Fibroblast of villous mesenchyme (primary cell): Measurements from ENCODE around the gene OR51E1. TPM values are rescaled to one million over a fixed set of nuclear protein-coding genes. Genes with fewer than 3 reads are reported as not detected.
A peak's percentile ranks its signal among the peaks of the same experiment; 100 is the strongest.

ENCODE experiments used
- DNase-seq: peaks from one replicate; pipeline ENCODE4 v3.0.0-alpha.2; 2010; ENCODE audit warnings: low read depth
- H3K4me3 ChIP-seq: 2 replicates; pipeline ENCODE4 v1.5.1; 2011; ENCODE audit warnings: low read depth, mild to moderate bottlenecking, low read length
- CTCF ChIP-seq: IDR thresholded peaks from 2 replicates; pipeline ENCODE4 v1.5.1; 2012; ENCODE audit warnings: low read depth, mild to moderate bottlenecking, low read length; ENCODE audit not compliant: insufficient read depth
- total RNA-seq: library from RNA; depleted of rRNA; stranded (reverse); fragments of >200 nt; gene quantifications from 2 replicates; pipeline ENCODE4 v1.2.3, GENCODE V29; 2012

Gene OR51E1
- total RNA-seq, 1 donor = not detected

GRCh38 chr11:4647766-4648165 is 4.0 kb downstream of the OR51E1 start:
- H3K4me3 ChIP-seq = no peak overlapping the region
- DNase-seq = peak; percentile 3
- no peak for TF ChIP-seq CTCF

GRCh38 chr11:4654635-4655369 is 11.0 kb downstream of the OR51E1 start:
- no peak for TF ChIP-seq CTCF
- DNase-seq = no peak
- no peak overlapping the region for H3K4me3 ChIP-seq

- no peak for TF ChIP-seq CTCF
- peak; percentile 11 for DNase-seq
Observed at GRCh38 chr11:4658629-4659445, 15.1 kb downstream of the OR51E1 start.

GRCh38 chr11:4662876-4663275 is 19.1 kb downstream of the OR51E1 start:
- no peak overlapping the region for H3K4me3 ChIP-seq
- TF ChIP-seq CTCF = no peak
- DNase-seq = no peak

More at GRCh38 chr11:4658629-4659445, 15.1 kb downstream of the OR51E1 start:
- no peak overlapping the region for H3K4me3 ChIP-seq

GRCh38 chr11:4664183-4664582 is 20.4 kb downstream of the OR51E1 start:
- no peak for TF ChIP-seq CTCF
- no peak for DNase-seq
- H3K4me3 ChIP-seq = no peak overlapping the region

GRCh38 chr11:4664786-4665185 is 21.0 kb downstream of the OR51E1 start:
- peak; percentile 1 for DNase-seq
- no peak for TF ChIP-seq CTCF
- no peak overlapping the region for H3K4me3 ChIP-seq
